Fibroblast of lung (primary cell): ENCODE data around the gene DPPA5. TPM values are rescaled to one million over a fixed set of nuclear protein-coding genes. Genes with fewer than 3 reads are reported as not detected.

Source experiments
- DNase-seq, 2 donors: peaks; one replicate each; pipeline versions ENCODE4 v3.0.0 to v3.0.0-alpha.2; 2010; ENCODE audit warnings: low read depth in 2 of 2
- H2AFZ ChIP-seq: 2 replicates; pipeline ENCODE4 v1.5.1; 2012; ENCODE audit warnings: low read length, control low read depth, inconsistent platforms
- H3K27ac ChIP-seq: 2 replicates; pipeline ENCODE4 v1.5.1; 2011; ENCODE audit warnings: low read length, control low read depth; ENCODE audit not compliant: insufficient read depth
- H3K27me3 ChIP-seq: 2 replicates; pipeline ENCODE4 v1.5.1; 2011; ENCODE audit warnings: mild to moderate bottlenecking, low read length; ENCODE audit not compliant: control insufficient read depth, insufficient read depth
- H3K36me3 ChIP-seq: 2 replicates; pipeline ENCODE4 v1.5.1; 2011; ENCODE audit warnings: low read length; ENCODE audit not compliant: control insufficient read depth, insufficient read depth
- H3K4me1 ChIP-seq: 2 replicates; pipeline ENCODE4 v1.5.1; 2011; ENCODE audit warnings: low read length; ENCODE audit not compliant: control insufficient read depth, insufficient read depth; ENCODE audit errors: extremely low read depth
- H3K4me2 ChIP-seq: 2 replicates; pipeline ENCODE4 v1.5.1; 2011; ENCODE audit warnings: low read length, control low read depth; ENCODE audit not compliant: insufficient read depth; ENCODE audit errors: extremely low read depth
- H3K4me3 ChIP-seq, 4 experiments: fragments of 200-600 bp in 1 of 4; sonication (generic) in 1 of 4; replicated peaks in 1 of 4; 2 replicates each; pipeline ENCODE4 v1.5.1; 2011 to 2016; ENCODE audit warnings: low read length in 4 of 4, low read depth in 3 of 4, mild to moderate bottlenecking in 3 of 4, control low read depth in 2 of 4, inconsistent platforms in 1 of 4, mixed read lengths in 1 of 4; ENCODE audit not compliant: insufficient read depth in 1 of 4; ENCODE audit errors: control extremely low read depth in 1 of 4
- H3K79me2 ChIP-seq: 2 replicates; pipeline ENCODE4 v1.5.1; 2012; ENCODE audit warnings: mild to moderate bottlenecking, low read length, inconsistent platforms; ENCODE audit not compliant: control insufficient read depth, insufficient read depth
- H3K9ac ChIP-seq: 2 replicates; pipeline ENCODE4 v1.5.1; 2011; ENCODE audit warnings: mild to moderate bottlenecking, low read length, control low read depth; ENCODE audit not compliant: insufficient read depth
- H3K9me3 ChIP-seq: 2 replicates; pipeline ENCODE4 v1.5.1; 2012; ENCODE audit warnings: low read depth, low read length; ENCODE audit not compliant: control insufficient read depth, insufficient read depth
- H4K20me1 ChIP-seq: 2 replicates; pipeline ENCODE4 v1.5.1; 2011; ENCODE audit warnings: low read length; ENCODE audit not compliant: control insufficient read depth, insufficient read depth; ENCODE audit errors: extremely low read depth
- EZH2 ChIP-seq: IDR thresholded peaks from 2 replicates; pipeline ENCODE4 v1.5.1; 2012; ENCODE audit warnings: low read length, control low read depth, mild to moderate bottlenecking; ENCODE audit errors: missing control alignments
- polyA plus RNA-seq, 2 donors: library from polyadenylated mRNA; depleted of rRNA in 1 of 2; stranded (reverse) in 1 of 2; unstranded in 1 of 2; fragments of >200 nt; gene quantifications; 2 replicates each; pipeline ENCODE4 v1.2.1, GENCODE V29; 2011 to 2012; ENCODE audit warnings: missing spikeins in 1 of 2
- total RNA-seq: library from RNA; depleted of rRNA; stranded (reverse); fragments of >200 nt; gene quantifications from 2 replicates; pipeline ENCODE4 v1.2.1, GENCODE V29; 2014
- TF ChIP-seq, protein P1 (sequence below), 2 donors: IDR thresholded peaks in 1 of 2; conservative IDR thresholded peaks in 1 of 2; 1 replicate in 1 of 2; 2 replicates in 1 of 2; pipeline ENCODE4 v1.5.1; 2011 to 2012; ENCODE audit warnings: low read length in 2 of 2, control low read depth in 1 of 2, inconsistent platforms in 1 of 2, low read depth in 1 of 2, mild to moderate bottlenecking in 1 of 2

The DPPA5 gene
- total and polyA plus RNA-seq, 2 donors (not counting 1 experiment from before 2014, with no cell fraction given), result not detected

- no peaks in the 10 kb centered on the region for H3K79me2 ChIP-seq
- no peaks in the 10 kb centered on the region for H3K36me3 ChIP-seq
Observed at GRCh38 chr6:73362358-73362757, 8.3 kb upstream of the DPPA5 start, which contains the start of gene KHDC3L. TSS of gene KHDC3L (plus strand) at chr6:73362658. CDS start at chr6:73362730, 72 bp downstream.

DNA sequence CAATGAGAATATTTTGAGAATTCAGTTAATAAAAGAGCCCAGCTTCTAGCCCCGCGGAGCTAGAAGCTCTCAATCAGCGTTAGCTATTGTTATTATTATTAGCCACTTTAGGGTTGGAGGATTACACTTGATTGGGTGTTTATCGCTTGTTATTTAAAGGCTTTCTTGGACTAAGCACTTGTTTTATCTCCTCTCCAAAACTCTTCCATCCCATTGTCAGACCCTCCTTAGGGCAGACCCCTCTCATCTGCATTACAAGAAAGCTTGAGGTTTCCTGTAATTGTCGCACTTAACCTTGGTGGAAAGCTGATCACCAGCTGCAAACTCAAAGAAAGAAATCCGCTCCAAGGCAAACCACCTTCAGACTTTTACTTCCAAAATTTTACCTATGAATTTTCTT is 4.8 kb downstream of the DPPA5 start:
- H3K27ac ChIP-seq, result no peak overlapping the region
- H3K27me3 ChIP-seq, result no peaks in the 10 kb centered on the region
- TF ChIP-seq, protein P1, sequence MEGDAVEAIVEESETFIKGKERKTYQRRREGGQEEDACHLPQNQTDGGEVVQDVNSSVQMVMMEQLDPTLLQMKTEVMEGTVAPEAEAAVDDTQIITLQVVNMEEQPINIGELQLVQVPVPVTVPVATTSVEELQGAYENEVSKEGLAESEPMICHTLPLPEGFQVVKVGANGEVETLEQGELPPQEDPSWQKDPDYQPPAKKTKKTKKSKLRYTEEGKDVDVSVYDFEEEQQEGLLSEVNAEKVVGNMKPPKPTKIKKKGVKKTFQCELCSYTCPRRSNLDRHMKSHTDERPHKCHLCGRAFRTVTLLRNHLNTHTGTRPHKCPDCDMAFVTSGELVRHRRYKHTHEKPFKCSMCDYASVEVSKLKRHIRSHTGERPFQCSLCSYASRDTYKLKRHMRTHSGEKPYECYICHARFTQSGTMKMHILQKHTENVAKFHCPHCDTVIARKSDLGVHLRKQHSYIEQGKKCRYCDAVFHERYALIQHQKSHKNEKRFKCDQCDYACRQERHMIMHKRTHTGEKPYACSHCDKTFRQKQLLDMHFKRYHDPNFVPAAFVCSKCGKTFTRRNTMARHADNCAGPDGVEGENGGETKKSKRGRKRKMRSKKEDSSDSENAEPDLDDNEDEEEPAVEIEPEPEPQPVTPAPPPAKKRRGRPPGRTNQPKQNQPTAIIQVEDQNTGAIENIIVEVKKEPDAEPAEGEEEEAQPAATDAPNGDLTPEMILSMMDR (conservative IDR thresholded peaks at IDR 0.05 in 1 of 2, IDR thresholded peaks at IDR 0.05 in 1 of 2; ENCODE audit: low read depth in 1 of 2, low read length in 2 of 2), result no peak
- TF ChIP-seq EZH2, result no peak
- no peaks in the 10 kb centered on the region for H3K36me3 ChIP-seq
- H4K20me1 ChIP-seq, result no peaks in the 10 kb centered on the region
- no peak overlapping the region for H2AFZ ChIP-seq
- H3K4me1 ChIP-seq, result no peaks in the 10 kb centered on the region
- no peak overlapping the region for H3K9ac ChIP-seq
- no peaks in the 10 kb centered on the region for H3K79me2 ChIP-seq
- H3K9me3 ChIP-seq, result no peaks in the 10 kb centered on the region
- no peak overlapping the region for H3K4me3 ChIP-seq
- no peak overlapping the region for H3K4me2 ChIP-seq
- DNase-seq, result no peak

More at GRCh38 chr6:73362358-73362757, 8.3 kb upstream of the DPPA5 start, which contains the start of gene KHDC3L:
- DNase-seq, result no peak
- Histone ChIP-seq H3K27ac (no peak within 1 kb of the TSS), H2AFZ (no peak within 1 kb of the TSS), H3K9me3 (no peaks in the 10 kb centered on the region), H3K27me3 (no peaks in the 10 kb centered on the region), H4K20me1 (no peaks in the 10 kb centered on the region), H3K4me3 (no peak within 1 kb of the TSS), H3K9ac (no peak within 1 kb of the TSS), H3K4me2 (no peak within 1 kb of the TSS), H3K4me1 (no peaks in the 10 kb centered on the region)
- no peak for TF ChIP-seq EZH2
- TF ChIP-seq, protein P1 (conservative IDR thresholded peaks at IDR 0.05 in 1 of 2, IDR thresholded peaks at IDR 0.05 in 1 of 2; ENCODE audit: low read depth in 1 of 2, low read length in 2 of 2), result no peak

DNA sequence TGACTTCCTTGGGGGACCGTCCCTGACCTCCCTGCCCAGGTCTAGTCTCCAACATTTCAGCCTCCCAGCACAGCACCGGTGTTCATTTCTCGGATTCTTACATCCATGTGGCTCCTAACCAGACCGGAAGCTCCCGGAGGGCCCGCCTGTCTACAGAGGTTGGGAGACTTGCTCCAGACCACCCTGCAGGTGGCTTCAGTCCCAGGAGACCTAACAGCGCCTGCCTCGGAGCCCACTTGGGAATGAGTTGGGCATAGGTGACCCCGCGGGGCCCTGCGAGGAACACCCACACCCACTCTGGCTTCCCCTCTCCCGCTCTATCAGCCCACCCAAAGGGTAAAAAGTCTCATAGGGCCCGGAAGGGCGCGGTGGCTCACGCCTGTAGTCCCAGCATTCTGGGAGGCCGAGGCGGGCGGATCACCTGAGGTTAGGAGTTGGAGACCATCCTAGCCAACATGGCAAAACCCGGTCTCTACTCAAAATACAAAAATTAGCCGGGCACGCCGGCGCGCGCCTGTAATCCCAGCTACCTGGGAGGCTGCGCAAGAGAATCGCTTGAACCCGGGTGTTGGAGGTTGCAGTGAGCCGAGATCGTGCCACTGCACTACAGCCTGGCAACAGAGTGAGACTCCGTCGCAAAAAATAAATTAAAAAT is 5.4 kb downstream of the DPPA5 start:
- no peak overlapping the region for H2AFZ ChIP-seq
- DNase-seq, result no peak
- H3K27me3 ChIP-seq, result no peaks in the 10 kb centered on the region
- no peak overlapping the region for H3K4me3 ChIP-seq
- no peaks in the 10 kb centered on the region for H3K4me1 ChIP-seq
- no peaks in the 10 kb centered on the region for H3K36me3 ChIP-seq
- H3K9me3 ChIP-seq, result no peaks in the 10 kb centered on the region
- TF ChIP-seq, protein P1 (conservative IDR thresholded peaks at IDR 0.05 in 1 of 2, IDR thresholded peaks at IDR 0.05 in 1 of 2; ENCODE audit: low read depth in 1 of 2, low read length in 2 of 2), result no peak
- no peak for TF ChIP-seq EZH2
- no peak overlapping the region for H3K4me2 ChIP-seq
- H3K9ac ChIP-seq, result no peak overlapping the region
- no peak overlapping the region for H3K27ac ChIP-seq
- no peaks in the 10 kb centered on the region for H4K20me1 ChIP-seq
- no peaks in the 10 kb centered on the region for H3K79me2 ChIP-seq
